Liver (tissue), 9 donors: ENCODE results near the gene SPCS1. TPM values are rescaled to one million over a fixed set of nuclear protein-coding genes. Genes with fewer than 3 reads are reported as not detected.

ENCODE experiments used
- DNase-seq: peaks from one replicate; pipeline ENCODE4 v3.0.0-alpha.2; 2017; ENCODE audit warnings: low spot score
- H3K27ac ChIP-seq, 2 donors: one replicate each; pipeline ENCODE4 v1.7.0; 2013; ENCODE audit warnings: inconsistent platforms in 2 of 2, low read length in 2 of 2, control low read depth in 1 of 2, low read depth in 1 of 2, mild to moderate bottlenecking in 1 of 2
- H3K27me3 ChIP-seq, 4 donors: one replicate each; pipeline versions ENCODE4 v1.6.1 to v1.7.0; 2013; ENCODE audit warnings: low read length in 3 of 4, inconsistent platforms in 1 of 4, mild to moderate bottlenecking in 1 of 4, moderate library complexity in 1 of 4; ENCODE audit not compliant: control insufficient read depth in 4 of 4, insufficient read depth in 4 of 4
- H3K36me3 ChIP-seq, 4 donors: one replicate each; pipeline versions ENCODE4 v1.6.1 to v1.7.0; 2013; ENCODE audit warnings: low read length in 3 of 4, mild to moderate bottlenecking in 3 of 4, low read depth in 1 of 4, moderate library complexity in 1 of 4; ENCODE audit not compliant: control insufficient read depth in 4 of 4, insufficient read depth in 3 of 4
- H3K4me1 ChIP-seq, 4 donors: one replicate each; pipeline versions ENCODE4 v1.6.1 to v1.7.0; 2013; ENCODE audit warnings: low read length in 3 of 4, mild to moderate bottlenecking in 3 of 4, moderate library complexity in 1 of 4; ENCODE audit not compliant: control insufficient read depth in 4 of 4, insufficient read depth in 4 of 4
- H3K4me3 ChIP-seq, 3 donors: one replicate each; pipeline versions ENCODE4 v1.6.1 to v1.7.0; 2013; ENCODE audit warnings: low read length in 3 of 3, control low read depth in 1 of 3, low read depth in 1 of 3, mild to moderate bottlenecking in 1 of 3
- H3K9ac ChIP-seq, 2 donors: one replicate each; pipeline ENCODE4 v1.7.0; 2013; ENCODE audit warnings: low read length in 2 of 2, mild to moderate bottlenecking in 2 of 2, moderate library complexity in 2 of 2, control low read depth in 1 of 2, low read depth in 1 of 2
- H3K9me3 ChIP-seq, 4 donors: one replicate each; pipeline versions ENCODE4 v1.6.1 to v1.7.0; 2013; ENCODE audit warnings: low read length in 3 of 4; ENCODE audit not compliant: control insufficient read depth in 4 of 4
- ATF3 ChIP-seq: IDR thresholded peaks from 2 replicates; pipeline ENCODE4 v1.6.1; 2016; ENCODE audit warnings: antibody characterized with exemption
- FOXA1 ChIP-seq: IDR thresholded peaks from 2 replicates; pipeline ENCODE4 v1.6.1; 2016; ENCODE audit warnings: antibody characterized with exemption
- FOXA2 ChIP-seq: IDR thresholded peaks from 2 replicates; pipeline ENCODE4 v1.6.1; 2016; ENCODE audit warnings: antibody characterized with exemption
- HNF4A ChIP-seq, 2 donors: conservative IDR thresholded peaks; 2 replicates each; pipeline ENCODE4 v1.6.1; 2016; ENCODE audit warnings: antibody characterized with exemption in 2 of 2, mild to moderate bottlenecking in 2 of 2
- NR2F2 ChIP-seq: IDR thresholded peaks from 2 replicates; pipeline ENCODE4 v1.6.1; 2016; ENCODE audit warnings: antibody characterized with exemption
- RAD21 ChIP-seq, 2 donors: IDR thresholded peaks; 2 replicates each; pipeline ENCODE4 v1.6.1; 2016; ENCODE audit warnings: antibody characterized with exemption in 2 of 2, mild to moderate bottlenecking in 2 of 2
- RXRA ChIP-seq, 2 donors: IDR thresholded peaks; 2 replicates each; pipeline ENCODE4 v1.6.1; 2017 to 2018; ENCODE audit warnings: antibody characterized with exemption in 2 of 2, mild to moderate bottlenecking in 1 of 2
- SP1 ChIP-seq: IDR thresholded peaks from 2 replicates; pipeline ENCODE4 v1.6.1; 2018; ENCODE audit warnings: antibody characterized with exemption, mild to moderate bottlenecking
- YY1 ChIP-seq: IDR thresholded peaks from 2 replicates; pipeline ENCODE4 v1.6.1; 2016; ENCODE audit warnings: antibody characterized with exemption, mild to moderate bottlenecking
- WGBS: extraction: QIAGEN DNeasy Blood & Tissue Kit; methylation state at CpG from one replicate; pipeline ENCODE4 v1.1.7; 2013; 5-methylcytosine and 5-hydroxymethylcytosine counted together
- polyA plus RNA-seq, 2 donors: library from polyadenylated mRNA; stranded (reverse) in 1 of 2; unstranded in 1 of 2; fragments of 200-250 nt in 1 of 2; fragments of >200 nt in 1 of 2; fragmentation: Nextera tagmentation in 1 of 2; extraction: Ambion mirVana in 1 of 2; gene quantifications; one replicate each; pipeline versions ENCODE4 v1.2.1 to v1.2.3, GENCODE V29; 2013 to 2015
- total RNA-seq, 2 donors: library from RNA; depleted of rRNA; stranded (reverse); fragments of >200 nt; gene quantifications; one replicate each; pipeline ENCODE4 v1.2.3, GENCODE V29; 2014
- TF ChIP-seq, protein P1 (sequence below): fragments of 150-350 bp; IDR thresholded peaks from 2 replicates; pipeline ENCODE4 v1.5.1; 2017; ENCODE audit warnings: improper control_type of control experiment, low read depth, low read length; ENCODE audit not compliant: missing input control
- TF ChIP-seq, protein P2 (sequence below): IDR thresholded peaks from 2 replicates; pipeline ENCODE4 v1.6.1; 2016; ENCODE audit warnings: antibody characterized with exemption, mild to moderate bottlenecking
- donor health status: healthy.
- donor health status: healthy.
- donor health status: healthy.
- donor health status: healthy.
- donor health status: healthy.

The SPCS1 gene
- total and polyA plus RNA-seq, 4 donors, result 42.3 to 227 (median 113) TPM

DNA sequence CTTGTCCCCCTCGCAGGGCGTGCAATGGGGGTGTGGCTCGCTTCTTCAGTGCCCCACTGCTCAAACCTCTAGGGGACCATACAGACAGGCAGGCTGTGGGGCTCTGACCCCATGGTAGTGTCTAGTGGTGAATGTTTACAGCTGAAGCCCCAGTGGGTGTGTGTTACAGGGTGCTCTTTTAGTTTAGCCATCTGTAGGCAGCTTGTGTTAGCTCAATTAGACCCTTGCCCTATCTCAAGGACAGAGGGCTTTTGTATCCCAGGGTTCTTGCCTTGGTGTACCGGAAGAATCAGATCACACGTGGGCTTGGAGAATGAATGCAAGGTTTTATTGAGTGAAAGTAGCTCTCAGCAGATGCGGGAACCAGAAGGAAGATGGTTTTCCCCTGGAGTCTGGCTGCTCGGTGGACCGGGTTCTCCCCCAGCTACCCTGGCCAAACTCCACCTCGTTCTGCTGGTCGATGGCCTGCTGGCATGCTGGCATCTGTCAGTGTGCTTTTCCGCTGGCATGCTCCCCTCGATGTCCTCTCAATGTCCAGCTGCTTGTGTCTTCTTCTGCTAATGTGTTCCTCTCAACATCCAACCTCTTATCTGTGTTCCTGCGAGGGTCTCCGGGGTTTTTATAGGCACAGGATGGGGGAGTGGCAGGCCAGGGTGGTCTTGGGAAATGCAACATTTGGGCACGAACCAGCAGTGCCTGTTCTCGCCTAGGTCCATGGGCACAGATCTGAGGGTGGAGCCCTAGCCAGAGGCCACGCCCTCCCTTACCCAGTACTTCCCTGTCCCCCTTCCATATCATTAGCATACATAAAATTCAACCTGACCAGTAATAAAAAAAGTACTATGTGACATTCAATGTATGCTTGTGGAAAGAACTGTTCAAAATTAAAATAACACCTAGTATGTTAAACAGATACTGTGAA lies 6.6 kb downstream of the SPCS1 start:
- no peak for DNase-seq
- peaks cover 2 to 9% (median 6%) of the 10 kb centered on the region in 4 donors for H3K36me3 ChIP-seq

DNA sequence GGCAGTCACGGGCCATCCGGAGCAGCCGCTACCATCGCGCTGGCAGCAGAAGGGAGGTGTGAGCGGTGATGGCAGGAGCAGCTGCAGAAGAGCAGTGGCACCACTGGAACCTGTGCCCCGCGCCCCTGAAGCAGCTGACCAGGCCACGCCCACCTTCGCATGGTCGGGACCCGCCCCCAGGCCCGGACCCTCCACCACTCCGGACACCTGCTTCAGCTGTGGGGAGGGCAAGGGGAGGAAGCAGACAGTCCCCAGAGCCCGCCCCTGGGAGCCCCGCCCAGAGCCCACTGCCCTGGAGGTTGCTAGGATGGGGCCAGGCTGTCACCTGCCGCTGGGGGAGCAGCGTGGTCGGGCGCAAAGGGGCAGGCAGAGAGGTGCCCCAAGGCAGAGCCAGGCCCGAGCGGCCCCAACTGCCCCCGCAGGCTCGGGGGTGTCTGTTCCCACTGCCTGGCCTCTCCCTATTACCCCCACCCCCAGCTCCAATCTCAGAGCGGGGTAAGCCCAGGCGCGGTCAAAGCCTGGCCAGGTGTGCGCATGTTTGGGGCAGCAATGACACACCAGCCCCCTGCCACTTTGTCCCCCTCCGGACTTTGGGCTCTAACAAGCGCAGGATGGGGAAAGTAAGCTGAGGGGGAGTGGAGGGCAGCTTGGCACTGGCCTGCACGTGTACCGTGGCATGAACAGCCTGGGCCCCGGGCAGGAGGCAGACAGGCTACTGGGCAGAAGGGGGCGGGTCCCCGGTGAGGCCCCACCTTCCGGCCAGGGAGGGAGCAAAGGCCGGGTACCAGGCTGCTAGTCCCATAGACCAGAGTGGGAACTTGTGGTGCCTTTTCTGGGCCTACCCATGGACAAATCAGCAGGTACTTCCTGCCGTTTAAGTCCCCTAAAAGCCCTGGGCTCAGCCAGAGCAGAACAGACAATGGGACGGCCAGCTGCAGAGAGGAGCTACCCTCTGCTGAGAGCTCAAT lies 8.7 kb downstream of the SPCS1 start:
- H3K27me3 ChIP-seq, result no peaks in the 10 kb centered on the region
- peaks cover 2 to 18% (median 10%) of the 10 kb centered on the region in 4 donors for H3K4me1 ChIP-seq
- no peak for DNase-seq
- peaks cover 0 to 5% (median 3%) of the 10 kb centered on the region in 4 donors for H3K36me3 ChIP-seq
- H3K27ac ChIP-seq, result no peak overlapping the region
- no peak overlapping the region for H3K9ac ChIP-seq
- no peak for TF ChIP-seq SP1
- no peak for TF ChIP-seq RAD21 (IDR thresholded peaks at IDR 0.05)
- TF ChIP-seq HNF4A (conservative IDR thresholded peaks at IDR 0.05), result peak in 1 of 2 donors; percentile 47
- H3K4me3 ChIP-seq, result no peak overlapping the region
- no peaks in the 10 kb centered on the region for H3K9me3 ChIP-seq
- 72% methylated on average over 39 of the region's 39 CpGs for WGBS

More for the DNA sequence above, 6.6 kb downstream of the SPCS1 start:
- Histone ChIP-seq H3K27ac (no peak overlapping the region), H3K9me3 (no peaks in the 10 kb centered on the region), H3K4me1 (peaks cover 2 to 21% (median 12%) of the 10 kb centered on the region in 4 donors), H3K9ac (no peak overlapping the region), H3K27me3 (no peaks in the 10 kb centered on the region), H3K4me3 (no peak overlapping the region)
- WGBS, result 53% methylated on average over 17 of the region's 17 CpGs
- TF ChIP-seq, protein P1, sequence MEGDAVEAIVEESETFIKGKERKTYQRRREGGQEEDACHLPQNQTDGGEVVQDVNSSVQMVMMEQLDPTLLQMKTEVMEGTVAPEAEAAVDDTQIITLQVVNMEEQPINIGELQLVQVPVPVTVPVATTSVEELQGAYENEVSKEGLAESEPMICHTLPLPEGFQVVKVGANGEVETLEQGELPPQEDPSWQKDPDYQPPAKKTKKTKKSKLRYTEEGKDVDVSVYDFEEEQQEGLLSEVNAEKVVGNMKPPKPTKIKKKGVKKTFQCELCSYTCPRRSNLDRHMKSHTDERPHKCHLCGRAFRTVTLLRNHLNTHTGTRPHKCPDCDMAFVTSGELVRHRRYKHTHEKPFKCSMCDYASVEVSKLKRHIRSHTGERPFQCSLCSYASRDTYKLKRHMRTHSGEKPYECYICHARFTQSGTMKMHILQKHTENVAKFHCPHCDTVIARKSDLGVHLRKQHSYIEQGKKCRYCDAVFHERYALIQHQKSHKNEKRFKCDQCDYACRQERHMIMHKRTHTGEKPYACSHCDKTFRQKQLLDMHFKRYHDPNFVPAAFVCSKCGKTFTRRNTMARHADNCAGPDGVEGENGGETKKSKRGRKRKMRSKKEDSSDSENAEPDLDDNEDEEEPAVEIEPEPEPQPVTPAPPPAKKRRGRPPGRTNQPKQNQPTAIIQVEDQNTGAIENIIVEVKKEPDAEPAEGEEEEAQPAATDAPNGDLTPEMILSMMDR, result no peak
- TF ChIP-seq RXRA (IDR thresholded peaks at IDR 0.05), result peak; percentile 21 to 34
- TF ChIP-seq NR2F2, result no peak
- no peak for TF ChIP-seq ATF3
- TF ChIP-seq FOXA1, result no peak
- TF ChIP-seq, protein P2, sequence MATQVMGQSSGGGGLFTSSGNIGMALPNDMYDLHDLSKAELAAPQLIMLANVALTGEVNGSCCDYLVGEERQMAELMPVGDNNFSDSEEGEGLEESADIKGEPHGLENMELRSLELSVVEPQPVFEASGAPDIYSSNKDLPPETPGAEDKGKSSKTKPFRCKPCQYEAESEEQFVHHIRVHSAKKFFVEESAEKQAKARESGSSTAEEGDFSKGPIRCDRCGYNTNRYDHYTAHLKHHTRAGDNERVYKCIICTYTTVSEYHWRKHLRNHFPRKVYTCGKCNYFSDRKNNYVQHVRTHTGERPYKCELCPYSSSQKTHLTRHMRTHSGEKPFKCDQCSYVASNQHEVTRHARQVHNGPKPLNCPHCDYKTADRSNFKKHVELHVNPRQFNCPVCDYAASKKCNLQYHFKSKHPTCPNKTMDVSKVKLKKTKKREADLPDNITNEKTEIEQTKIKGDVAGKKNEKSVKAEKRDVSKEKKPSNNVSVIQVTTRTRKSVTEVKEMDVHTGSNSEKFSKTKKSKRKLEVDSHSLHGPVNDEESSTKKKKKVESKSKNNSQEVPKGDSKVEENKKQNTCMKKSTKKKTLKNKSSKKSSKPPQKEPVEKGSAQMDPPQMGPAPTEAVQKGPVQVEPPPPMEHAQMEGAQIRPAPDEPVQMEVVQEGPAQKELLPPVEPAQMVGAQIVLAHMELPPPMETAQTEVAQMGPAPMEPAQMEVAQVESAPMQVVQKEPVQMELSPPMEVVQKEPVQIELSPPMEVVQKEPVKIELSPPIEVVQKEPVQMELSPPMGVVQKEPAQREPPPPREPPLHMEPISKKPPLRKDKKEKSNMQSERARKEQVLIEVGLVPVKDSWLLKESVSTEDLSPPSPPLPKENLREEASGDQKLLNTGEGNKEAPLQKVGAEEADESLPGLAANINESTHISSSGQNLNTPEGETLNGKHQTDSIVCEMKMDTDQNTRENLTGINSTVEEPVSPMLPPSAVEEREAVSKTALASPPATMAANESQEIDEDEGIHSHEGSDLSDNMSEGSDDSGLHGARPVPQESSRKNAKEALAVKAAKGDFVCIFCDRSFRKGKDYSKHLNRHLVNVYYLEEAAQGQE, result no peak
- TF ChIP-seq RAD21 (IDR thresholded peaks at IDR 0.05), result peak in 1 of 2 donors; percentile 23
- no peak for TF ChIP-seq YY1
- TF ChIP-seq HNF4A (conservative IDR thresholded peaks at IDR 0.05), result peak; percentile 59 to 64
- TF ChIP-seq FOXA2, result no peak
